Heart left ventricle (tissue), 16 donors: ENCODE measurements around the gene PRPF6. TPM values are rescaled to one million over a fixed set of nuclear protein-coding genes. Genes with fewer than 3 reads are reported as not detected.
A peak's percentile ranks its signal among the peaks of the same experiment; 100 is the strongest.

Experiments used
- ATAC-seq, 4 donors: fragments of 200-7000 bp; cut with Tn5 transposase; one replicate each; pipeline ENCODE4 v1.9.1; 2020 to 2022; ENCODE audit warnings: moderate library complexity in 4 of 4, mild to moderate bottlenecking in 3 of 4, moderate number of reproducible peaks in 1 of 4
- DNase-seq, 5 donors: peaks; one replicate each; pipeline ENCODE4 v3.0.0-alpha.2; 2020
- H3K27ac ChIP-seq, 12 donors: fragments of 200-600 bp; sonication (generic) in 4 of 12; one replicate each; pipeline versions ENCODE4 v1.5.0 to v1.8.0; 2016 to 2022; ENCODE audit warnings: mild to moderate bottlenecking in 2 of 12
- H3K27me3 ChIP-seq, 9 donors: fragments of 200-600 bp; sonication (generic) in 2 of 9; one replicate each; pipeline versions ENCODE4 v1.5.1 to v1.8.0; 2016 to 2022; ENCODE audit warnings: mild to moderate bottlenecking in 3 of 9
- H3K36me3 ChIP-seq, 9 donors: fragments of 200-600 bp; sonication (generic) in 2 of 9; one replicate each; pipeline versions ENCODE4 v1.5.0 to v1.8.0; 2018 to 2022; ENCODE audit warnings: mild to moderate bottlenecking in 2 of 9
- H3K4me1 ChIP-seq, 12 donors: fragments of 200-600 bp; sonication (generic) in 4 of 12; one replicate each; pipeline versions ENCODE4 v1.5.0 to v1.8.0; 2016 to 2022; ENCODE audit warnings: mild to moderate bottlenecking in 3 of 12
- H3K4me3 ChIP-seq, 12 donors: fragments of 200-600 bp; sonication (generic) in 4 of 12; one replicate each; pipeline versions ENCODE4 v1.5.0 to v1.8.0; 2017 to 2022; ENCODE audit warnings: mild to moderate bottlenecking in 9 of 12, moderate library complexity in 4 of 12
- H3K9me3 ChIP-seq, 12 donors: fragments of 200-600 bp; sonication (generic) in 4 of 12; one replicate each; pipeline versions ENCODE4 v1.5.0 to v1.8.0; 2016 to 2022; ENCODE audit warnings: mild to moderate bottlenecking in 1 of 12
- POLR2A ChIP-seq, 2 donors: fragments of 450-650 bp; IDR thresholded peaks; one replicate each; pipeline ENCODE4 v1.6.1; 2017; ENCODE audit warnings: antibody characterized with exemption in 2 of 2, mild to moderate bottlenecking in 2 of 2, moderate library complexity in 2 of 2
- WGBS, 4 donors: extraction: QIAGEN DNeasy Blood & Tissue Kit in 2 of 4; methylation state at CpG; one replicate each; pipeline versions ENCODE4 v1.1.5 to v1.1.7; 2013 to 2018; 5-methylcytosine and 5-hydroxymethylcytosine counted together
- intact Hi-C, 10 donors: fragments of 100-400 bp; cut with DNase I; formaldehyde crosslinking; loops; one replicate each; pipeline versions ENCODE4 v1.11.1 to v1.14.2; 2022
- polyA plus RNA-seq, 2 donors: library from polyadenylated mRNA; stranded (reverse); fragments of 200-250 nt; gene quantifications; one replicate each; pipeline ENCODE4 v1.2.3, GENCODE V29; 2013
- total RNA-seq, 9 donors: library from RNA; depleted of rRNA in 2 of 9; stranded (reverse); fragments of >200 nt in 2 of 9; fragmentation: NEBNext Ultra II Directional in 3 of 9; extraction: Animal tissue kit (Norgen Biotek cat#: 25700) in 3 of 9; gene quantifications; one replicate each; pipeline versions ENCODE4 v1.1.0 to v1.2.4, GENCODE V29; 2016 to 2023
- TF ChIP-seq, protein P1 (sequence below), 12 donors: fragments of 200-600 bp; sonication (generic) in 4 of 12; IDR thresholded peaks; one replicate each; pipeline versions ENCODE4 v1.5.0 to v1.8.0; 2018 to 2022; ENCODE audit warnings: antibody characterized with exemption in 12 of 12, mild to moderate bottlenecking in 5 of 12
- donor health status: ischemic (EF 13 %, LVEDD 7.1; RV severe dilation, severe dysfunction).
- donor health status: healthy with polysubstance abuse.
- donor health status: DM: no; HTN: yes; CAD: no.
- donor health status: DM: no; HTN: no; CAD: no.
- donor health status: ischemic (EF 25% LVEDD 6.9; RV normal size, moderate dysfunction).
- donor health status: ischemic (EF 25% LVEDD 5.7; RV mildly dilated, moderate dysfunction).
- donor health status: healthy.
- donor health status: DM: yes; HTN: yes; CAD: no.
- donor health status: ischemic (EF 35%, LVEDD 5.7; RV mildly dilated, moderate dysfunction).
- donor health status: nonischemic (EF 11% LVEDD 7.7; RV severe dilation, severe dysfunction).
- donor health status: DM: yes; HTN: yes; CAD: no.
- donor health status: PGD.
- donor health status: ischemic (EF 29% LVEDD 5.4; RV normal size, mild dysfunction).
- donor health status: nonischemic (EF 23%, LVEDD 6.1; RV moderate dilation, normal function).

The PRPF6 gene
- total and polyA plus RNA-seq, 11 donors, result 31.0 to 62.6 (median 47.6) TPM

DNA sequence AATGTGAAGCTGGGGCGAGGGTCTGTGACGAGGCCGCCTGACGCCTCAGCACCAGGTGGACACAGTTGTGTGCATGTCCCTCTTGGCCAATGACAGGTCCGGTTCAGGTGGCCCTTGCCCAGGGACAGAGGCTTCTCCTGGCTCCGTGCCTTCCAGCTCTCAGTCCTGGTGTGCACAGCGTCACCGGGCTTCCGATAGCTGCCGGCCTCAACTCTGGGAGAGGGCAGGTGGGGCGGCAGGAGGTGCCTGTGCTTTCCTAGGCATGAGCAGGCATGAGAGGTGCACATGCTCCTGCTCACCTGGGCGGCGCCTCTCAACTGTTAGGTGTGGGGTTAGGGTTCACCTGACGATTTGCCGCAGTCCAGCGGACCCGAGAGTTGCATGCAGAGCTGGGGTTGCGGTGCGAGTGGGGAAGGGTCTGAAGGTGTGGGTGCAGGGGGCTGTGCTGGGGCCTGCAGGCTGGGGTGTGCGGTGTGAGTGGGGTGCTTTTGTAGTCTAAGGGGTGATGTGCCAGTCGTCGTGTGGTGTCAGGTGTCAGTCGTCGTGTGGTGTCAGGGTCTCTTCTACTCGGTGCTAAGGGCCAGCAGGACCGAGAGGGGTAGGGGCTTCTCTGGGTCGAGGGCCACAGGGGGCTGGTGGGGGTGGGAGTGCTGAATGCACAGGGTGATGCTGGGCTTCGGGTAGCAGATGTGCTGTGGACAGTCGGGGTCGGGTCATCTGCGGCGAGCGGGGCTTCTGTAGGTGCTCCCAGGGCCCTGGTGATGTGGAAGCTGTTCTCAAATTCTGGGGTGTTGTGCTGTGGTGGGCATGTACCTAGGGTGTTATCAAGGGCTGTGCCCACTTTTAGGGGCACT, 72.3 kb downstream of the PRPF6 start:
- ATAC-seq, result no peak
- no peak for DNase-seq
- peaks cover 0 to 74% (median 42%) of the 10 kb centered on the region in 12 donors for H3K4me1 ChIP-seq
- intact Hi-C loops, result no loop called here
- H3K27me3 ChIP-seq, result peaks cover 0 to 51% (median 8%) of the 10 kb centered on the region in 9 donors
- peak overlapping the region; percentile 68 to 96 (median 91) for H3K27ac ChIP-seq
- peaks cover 0 to 5% (median under 1%) of the 10 kb centered on the region in 9 donors for H3K36me3 ChIP-seq
- WGBS, 4 donors, result 69 to 85% (median 72%) methylated on average over 21 to 33 of the region's 33 CpGs
- H3K4me3 ChIP-seq, result peak overlapping the region in 7 of 12 donors; percentile 9 to 33 (median 32)
- no peaks in the 10 kb centered on the region for H3K9me3 ChIP-seq
- TF ChIP-seq POLR2A (IDR thresholded peaks at IDR 0.05), result no peak
- TF ChIP-seq, protein P1, sequence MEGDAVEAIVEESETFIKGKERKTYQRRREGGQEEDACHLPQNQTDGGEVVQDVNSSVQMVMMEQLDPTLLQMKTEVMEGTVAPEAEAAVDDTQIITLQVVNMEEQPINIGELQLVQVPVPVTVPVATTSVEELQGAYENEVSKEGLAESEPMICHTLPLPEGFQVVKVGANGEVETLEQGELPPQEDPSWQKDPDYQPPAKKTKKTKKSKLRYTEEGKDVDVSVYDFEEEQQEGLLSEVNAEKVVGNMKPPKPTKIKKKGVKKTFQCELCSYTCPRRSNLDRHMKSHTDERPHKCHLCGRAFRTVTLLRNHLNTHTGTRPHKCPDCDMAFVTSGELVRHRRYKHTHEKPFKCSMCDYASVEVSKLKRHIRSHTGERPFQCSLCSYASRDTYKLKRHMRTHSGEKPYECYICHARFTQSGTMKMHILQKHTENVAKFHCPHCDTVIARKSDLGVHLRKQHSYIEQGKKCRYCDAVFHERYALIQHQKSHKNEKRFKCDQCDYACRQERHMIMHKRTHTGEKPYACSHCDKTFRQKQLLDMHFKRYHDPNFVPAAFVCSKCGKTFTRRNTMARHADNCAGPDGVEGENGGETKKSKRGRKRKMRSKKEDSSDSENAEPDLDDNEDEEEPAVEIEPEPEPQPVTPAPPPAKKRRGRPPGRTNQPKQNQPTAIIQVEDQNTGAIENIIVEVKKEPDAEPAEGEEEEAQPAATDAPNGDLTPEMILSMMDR (IDR thresholded peaks at IDR 0.05), result no peak

DNA sequence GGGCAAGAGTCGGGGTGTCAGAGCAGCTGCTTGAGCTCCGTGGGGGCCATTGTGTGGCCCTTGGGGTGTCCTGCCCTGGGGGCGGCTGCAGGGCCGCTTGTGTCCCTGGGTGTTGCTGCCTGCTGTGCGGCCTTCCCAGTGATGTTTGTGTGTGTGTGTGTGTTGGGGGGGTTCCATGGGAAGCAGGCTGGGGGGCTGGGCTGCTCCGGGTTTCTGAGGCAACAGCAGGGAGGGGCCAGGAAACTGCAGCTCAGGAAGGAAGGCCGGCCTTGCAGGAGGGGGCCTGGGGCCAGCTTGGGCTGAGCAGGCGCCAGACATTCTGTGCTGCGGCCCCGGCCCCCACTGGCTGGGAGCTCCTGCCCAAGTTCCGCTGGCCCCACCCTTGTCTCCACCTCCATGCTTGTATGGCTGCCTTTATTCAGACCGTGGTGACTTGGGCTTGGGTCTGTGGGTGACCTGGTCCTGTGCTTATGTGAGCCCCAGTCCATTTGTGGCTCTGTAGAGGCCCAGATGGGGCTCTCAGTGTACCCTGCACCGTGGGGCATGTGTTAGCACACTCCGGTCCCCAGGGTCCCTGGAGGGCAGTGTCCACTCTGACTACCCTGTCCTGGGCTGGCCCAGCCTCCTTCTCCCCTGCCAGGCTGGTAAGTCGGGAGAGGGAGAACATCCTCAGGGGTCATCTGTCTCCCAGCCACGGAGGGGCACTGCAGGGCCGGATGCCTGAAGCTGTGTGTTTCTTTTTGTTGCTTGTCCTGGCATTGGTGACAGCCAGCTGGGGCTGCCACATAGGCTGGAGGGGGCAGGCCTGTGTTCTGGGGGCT, 73.1 kb downstream of the PRPF6 start:
- Histone ChIP-seq H3K36me3 (no peaks in the 10 kb centered on the region), H3K4me3 (peak overlapping the region in 9 of 12 donors; percentile 15 to 42 (median 32)), H3K9me3 (no peaks in the 10 kb centered on the region), H3K27me3 (peaks cover 0 to 42% (median 8%) of the 10 kb centered on the region in 9 donors), H3K27ac (peak overlapping the region; percentile 75 to 98 (median 92)), H3K4me1 (peaks cover 0 to 75% (median 42%) of the 10 kb centered on the region in 12 donors)
- TF ChIP-seq, protein P1 (IDR thresholded peaks at IDR 0.05), result peak in 2 of 12 donors; percentile 13 to 23
- TF ChIP-seq POLR2A (IDR thresholded peaks at IDR 0.05), result no peak
- intact Hi-C loops, result no loop called here
- WGBS, 4 donors, result 27 to 41% (median 32%) methylated on average over 10 to 17 of the region's 17 CpGs
- peak; percentile 82 to 88 (median 87) for DNase-seq
- peak; percentile 33 to 62 (median 43) for ATAC-seq

DNA sequence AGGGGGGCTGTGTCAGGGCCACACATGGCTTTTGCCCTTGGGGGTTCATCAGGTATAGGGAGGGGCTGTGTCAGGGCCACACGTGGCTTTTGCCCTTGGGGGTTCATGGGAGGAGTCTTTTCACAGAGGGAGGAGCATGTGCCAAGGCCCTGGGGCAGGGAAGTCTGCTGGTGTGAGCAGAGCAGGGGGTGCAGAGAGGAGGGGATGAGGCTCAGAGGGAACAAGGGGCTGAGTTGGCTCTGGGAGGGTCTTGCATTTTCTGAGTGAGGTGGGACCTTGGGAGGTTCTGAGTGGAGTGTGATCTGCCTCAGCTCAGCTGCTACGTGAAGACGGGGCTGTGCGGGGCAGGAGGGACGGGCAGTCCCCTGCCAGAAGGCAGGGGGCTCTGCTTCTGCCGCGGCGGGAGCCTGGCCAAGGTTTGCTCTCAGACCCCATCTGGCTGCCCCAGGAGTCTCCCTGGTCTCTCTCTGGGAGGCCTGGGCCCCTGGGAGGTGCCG, 74.5 kb downstream of the PRPF6 start:
- H3K9me3 ChIP-seq, result no peaks in the 10 kb centered on the region
- WGBS, 4 donors, result 47 to 68% (median 51%) methylated on average over 8 to 9 of the region's 9 CpGs
- peak overlapping the region; percentile 70 to 98 (median 92) for H3K27ac ChIP-seq
- TF ChIP-seq, protein P1 (IDR thresholded peaks at IDR 0.05), result no peak
- no peak for TF ChIP-seq POLR2A (IDR thresholded peaks at IDR 0.05)
- intact Hi-C loops, result loop anchor here in 1 of 10 donors (5.0 kb wide), 1 partner anchor 73 kb away; the partner anchor contains the start of gene PRPF6
- ATAC-seq (no peak), DNase-seq (no peak)
- H3K4me3 ChIP-seq, result peak overlapping the region in 7 of 12 donors; percentile 2 to 42 (median 10)
- H3K4me1 ChIP-seq, result peaks cover 0 to 67% (median 42%) of the 10 kb centered on the region in 12 donors
- peaks cover 0 to 31% (median 4%) of the 10 kb centered on the region in 9 donors for H3K27me3 ChIP-seq
- no peaks in the 10 kb centered on the region for H3K36me3 ChIP-seq
